GM19043 (cell line): ENCODE results near the gene GOLGA8R.
"Not testable (repeated sequence)": the region's sequence is repeated elsewhere in the genome, so short reads cannot be mapped to it uniquely, and the experiment has no call there.

ENCODE experiments used
- ATAC-seq: cut with Tn5 transposase; IDR thresholded peaks from one replicate; pipeline ENCODE4 v1.9.1; 2021; ENCODE audit warnings: low read depth; ENCODE audit not compliant: unreplicated experiment

Gene GOLGA8R, protein sequence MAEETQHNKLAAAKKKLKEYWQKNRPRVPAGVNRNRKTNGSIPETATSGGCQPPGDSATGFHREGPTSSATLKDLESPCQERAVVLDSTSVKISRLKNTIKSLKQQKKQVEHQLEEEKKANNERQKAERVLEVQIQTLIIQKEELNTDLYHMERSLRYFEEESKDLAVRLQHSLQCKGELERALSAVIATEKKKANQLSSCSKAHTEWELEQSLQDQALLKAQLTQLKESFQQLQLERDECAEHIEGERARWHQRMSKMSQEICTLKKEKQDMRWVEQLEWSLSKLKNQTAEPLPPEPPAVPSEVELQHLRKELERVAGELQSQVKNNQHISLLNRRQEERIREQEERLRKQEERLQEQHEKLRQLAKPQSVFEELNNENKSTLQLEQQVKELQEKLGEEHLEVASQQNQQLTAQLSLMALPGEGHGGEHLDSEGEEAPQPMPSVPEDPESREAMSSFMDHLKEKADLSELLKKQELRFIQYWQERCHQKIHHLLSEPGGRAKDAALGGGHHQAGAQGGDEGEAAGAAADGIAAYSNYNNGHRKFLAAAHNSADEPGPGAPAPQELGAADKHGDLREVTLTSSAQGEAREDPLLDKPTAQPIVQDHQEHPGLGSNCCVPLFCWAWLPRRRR

GRCh38 chr15:30414160-30414559 lies at the start of gene GOLGA8R:
TSS of gene GOLGA8R (minus strand) at chr15:30414260. CDS start at chr15:30414162, 98 bp downstream.
- ATAC-seq = not testable (repeated sequence)

- ATAC-seq = not testable (repeated sequence)
These were observed 49.8 kb upstream of the GOLGA8R start for GRCh38 chr15:30463849-30464248.

DNA sequence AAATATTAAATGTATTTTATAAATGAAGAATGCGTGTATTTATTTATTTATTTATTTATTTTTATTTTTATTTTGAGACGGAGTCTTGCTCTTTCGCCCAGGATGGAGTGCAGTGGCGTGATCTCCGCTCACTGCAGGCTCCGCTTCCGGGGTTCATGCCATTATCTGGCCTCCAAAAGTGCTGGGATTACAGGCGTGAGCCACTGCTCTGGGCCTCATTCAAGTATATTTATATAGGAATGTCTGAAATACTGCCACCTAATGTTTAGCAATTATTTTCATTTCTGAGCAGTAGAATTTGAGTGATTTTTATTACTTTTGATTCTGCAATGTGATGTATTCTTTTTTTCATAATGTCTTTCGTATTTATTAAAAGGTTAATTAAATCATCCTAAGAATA lies 48.1 kb upstream of the GOLGA8R start:
- ATAC-seq = not testable (repeated sequence)

- ATAC-seq = not testable (repeated sequence)
These were observed 38.6 kb upstream of the GOLGA8R start for GRCh38 chr15:30452702-30453101.

DNA sequence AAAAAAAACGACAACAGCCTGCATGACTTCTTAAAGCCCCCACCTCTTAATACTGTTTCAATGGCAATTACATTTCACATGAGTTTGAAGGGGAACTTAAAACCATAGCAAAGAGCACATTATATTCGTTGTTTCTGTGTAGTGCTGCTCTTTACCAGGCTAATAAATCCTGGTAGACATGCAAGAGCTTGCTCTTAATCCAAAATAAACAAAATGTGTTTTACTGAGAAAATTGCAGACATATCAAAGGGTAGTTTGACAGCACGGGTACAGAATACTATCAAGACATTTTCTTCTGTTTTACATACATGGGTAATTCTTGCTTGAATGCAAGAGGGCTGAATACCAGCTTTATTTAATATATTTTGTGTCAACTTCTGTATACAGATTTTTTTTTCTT lies 24.3 kb upstream of the GOLGA8R start:
- ATAC-seq = not testable (repeated sequence)

DNA sequence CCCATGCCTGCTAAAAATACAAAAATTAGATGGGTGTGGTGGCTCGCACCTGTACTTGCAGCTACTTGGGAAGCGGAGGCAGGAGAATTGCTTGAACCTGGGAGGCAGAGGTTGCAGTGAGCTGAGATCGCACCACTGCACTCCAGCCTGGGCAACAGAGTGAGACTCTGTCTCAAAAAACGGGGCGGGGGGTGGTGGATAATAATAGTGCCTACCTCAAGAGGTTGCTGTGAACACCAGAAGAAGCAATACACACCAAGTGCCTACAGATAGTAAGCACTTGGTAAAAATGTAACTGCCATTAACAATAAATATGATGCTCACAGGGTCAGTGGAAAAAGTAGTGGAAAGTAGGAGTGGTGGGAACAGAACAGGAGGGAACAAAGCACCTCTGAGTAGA lies 21.8 kb upstream of the GOLGA8R start:
- ATAC-seq = not testable (repeated sequence)

GRCh38 chr15:30420723-30421122 lies 6.7 kb upstream of the GOLGA8R start:
- not testable (repeated sequence) for ATAC-seq

GRCh38 chr15:30407636-30408035 lies 6.4 kb downstream of the GOLGA8R start:
- ATAC-seq = not testable (repeated sequence)

GRCh38 chr15:30398988-30399387 lies 15.1 kb downstream of the GOLGA8R start:
- ATAC-seq = not testable (repeated sequence)

DNA sequence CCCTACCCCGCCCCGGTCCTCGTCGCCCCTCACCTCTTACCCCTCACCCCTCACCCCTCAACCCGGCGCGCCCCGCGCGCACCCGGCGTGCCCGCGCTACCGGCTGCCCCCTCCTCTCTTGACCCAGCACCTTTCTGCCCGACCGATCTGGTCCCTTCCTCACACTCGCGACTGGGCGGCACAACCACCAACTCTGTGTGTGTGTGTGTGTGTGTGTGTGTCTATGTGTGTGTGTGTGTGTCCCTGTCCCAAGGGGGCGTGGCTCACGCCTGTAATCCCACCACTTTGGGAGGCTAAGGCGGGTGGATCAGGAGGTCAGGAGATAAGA lies 20.4 kb downstream of the GOLGA8R start:
- ATAC-seq = not testable (repeated sequence)

DNA sequence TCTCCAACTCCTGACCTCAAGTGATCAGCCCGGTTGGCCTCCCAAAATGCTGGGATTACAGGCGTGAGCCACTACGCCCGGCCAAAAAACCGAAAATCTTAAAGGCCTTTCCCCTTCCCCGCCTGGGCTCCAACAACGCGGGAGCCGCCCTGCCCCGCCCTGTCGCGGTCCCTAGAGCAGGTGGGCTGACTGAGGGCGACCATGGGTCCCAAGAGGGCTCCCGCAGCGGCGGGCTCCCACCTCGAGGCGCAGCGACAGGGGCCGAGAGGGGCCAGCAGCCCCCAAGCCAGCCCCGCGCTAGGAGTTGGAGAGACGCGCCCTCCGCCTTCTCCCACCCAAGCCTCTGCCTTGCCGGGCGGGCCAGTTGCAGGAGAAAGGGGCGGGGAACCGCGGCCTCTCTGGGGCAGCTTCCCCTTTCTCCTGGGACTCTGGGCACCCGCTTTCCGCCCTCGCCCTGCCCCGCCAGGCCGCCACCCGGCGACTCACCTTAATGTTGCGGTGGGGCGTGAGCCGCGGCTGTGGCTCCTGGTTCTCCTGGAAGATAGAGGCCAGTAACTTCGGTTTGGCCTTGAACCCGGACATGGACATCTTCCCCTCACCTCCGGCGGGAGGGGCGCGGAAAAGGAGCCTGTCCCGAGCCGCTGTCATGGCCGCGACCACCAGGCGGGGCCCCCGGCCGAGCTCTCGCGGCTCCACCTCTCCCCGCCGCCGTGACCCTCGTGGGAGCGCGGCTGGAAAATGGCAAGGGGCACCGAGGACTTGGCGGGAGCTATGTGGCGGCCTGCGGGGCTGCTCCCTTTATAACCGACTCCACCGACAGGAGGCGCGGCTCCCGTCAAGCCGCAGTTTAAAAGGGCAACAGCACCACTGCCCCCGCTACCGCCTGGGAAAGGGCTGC lies 21.0 kb downstream of the GOLGA8R start, which contains the start of gene CHRFAM7A:
Gene CHRFAM7A, minus strand, starts transcription at position 775 of the 898 bp plus-strand sequence. CDS start 10,189 bp downstream, outside the sequence.
- ATAC-seq = not testable (repeated sequence)

GRCh38 chr15:30386318-30386887 lies 27.7 kb downstream of the GOLGA8R start:
- not testable (repeated sequence) for ATAC-seq

DNA sequence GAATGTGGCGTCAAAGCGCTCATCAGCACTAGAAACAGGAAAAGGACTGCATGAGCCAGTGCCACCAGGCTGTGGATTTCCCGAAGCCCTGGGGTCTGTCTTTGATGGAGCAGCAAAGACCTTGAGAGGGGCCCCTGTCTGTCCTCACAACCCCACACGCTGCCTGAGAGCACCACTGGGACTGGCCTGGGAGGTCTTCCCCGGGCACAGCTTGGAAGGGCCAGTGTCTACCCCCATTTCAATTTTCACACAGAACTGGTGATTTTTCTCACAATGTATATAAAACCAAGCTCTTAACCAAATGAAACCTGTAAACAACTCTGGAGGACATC lies 37.0 kb downstream of the GOLGA8R start:
- ATAC-seq = not testable (repeated sequence)

- not testable (repeated sequence) for ATAC-seq
These were observed 37.5 kb downstream of the GOLGA8R start for GRCh38 chr15:30376375-30377081.

DNA sequence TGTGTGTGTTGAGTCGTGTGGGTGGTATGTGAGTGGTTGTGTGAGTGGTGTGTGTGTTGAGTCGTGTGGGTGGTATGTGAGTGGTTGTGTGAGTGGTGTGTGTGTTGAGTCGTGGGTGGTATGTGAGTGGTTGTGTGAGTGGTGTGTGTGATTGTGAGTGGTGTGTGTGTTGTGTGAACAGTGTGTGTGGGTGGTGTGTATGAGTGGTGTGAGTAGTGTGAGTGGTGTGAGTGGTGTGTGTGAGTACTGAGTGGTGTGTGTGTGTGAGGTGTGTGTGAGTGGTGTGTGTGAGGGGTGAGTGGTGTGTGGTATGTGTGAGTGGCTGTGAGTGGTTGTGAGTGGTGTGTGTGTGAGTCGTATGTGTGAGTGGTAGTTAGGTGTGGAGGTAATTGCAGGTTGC lies 38.2 kb downstream of the GOLGA8R start:
- ATAC-seq = not testable (repeated sequence)

- not testable (repeated sequence) for ATAC-seq
These were observed 39.2 kb downstream of the GOLGA8R start for GRCh38 chr15:30374862-30375261.

- ATAC-seq = not testable (repeated sequence)
These were observed 45.8 kb downstream of the GOLGA8R start for GRCh38 chr15:30368271-30368670.

DNA sequence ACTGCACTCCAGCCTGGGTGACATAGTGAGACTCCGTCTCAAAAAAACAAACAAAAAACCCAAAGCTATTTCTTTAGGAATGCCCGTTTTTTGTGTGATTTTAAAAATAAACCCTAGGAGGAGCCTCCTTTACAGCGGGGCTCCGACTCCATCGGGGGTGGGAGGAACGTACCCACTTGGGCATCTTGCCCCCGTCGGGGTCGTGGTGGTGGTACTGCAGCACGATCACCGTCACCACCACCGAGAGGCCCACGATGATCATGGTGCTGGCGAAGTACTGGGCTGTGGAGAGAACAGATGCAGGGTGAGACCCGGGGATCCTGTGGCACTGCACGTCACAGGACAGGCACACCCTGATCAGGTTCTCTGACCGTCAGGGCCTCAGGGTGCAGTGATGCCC lies 46.8 kb downstream of the GOLGA8R start:
- ATAC-seq = not testable (repeated sequence)

DNA sequence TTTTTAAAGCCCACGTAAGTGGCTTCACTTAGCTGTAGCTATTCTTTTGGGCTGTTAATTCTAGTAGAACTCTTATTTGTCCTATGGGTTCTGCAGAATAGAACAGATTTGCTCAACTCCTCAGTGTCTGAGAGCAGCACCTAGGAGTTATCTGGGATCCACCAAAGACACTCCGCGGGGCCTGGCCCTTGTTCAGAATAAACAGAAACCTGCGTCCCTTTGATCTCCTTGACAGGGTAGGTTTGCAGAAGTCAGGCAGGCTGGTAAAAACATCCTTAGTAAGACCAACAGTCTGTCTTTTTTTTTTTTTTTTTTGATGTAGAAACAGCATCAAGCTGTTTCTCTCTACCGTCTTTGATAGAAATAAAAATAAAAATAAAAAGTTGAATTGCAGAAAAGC lies 52.7 kb downstream of the GOLGA8R start:
- ATAC-seq = not testable (repeated sequence)

- not testable (repeated sequence) for ATAC-seq
These were observed 53.1 kb downstream of the GOLGA8R start for GRCh38 chr15:30360990-30361389.
